Naive thymus-derived CD8-positive, alpha-beta T cell (primary cell): ENCODE results near the gene MYBBP1A. TPM values are rescaled to one million over a fixed set of nuclear protein-coding genes. Genes with fewer than 3 reads are reported as not detected.
"Not testable (repeated sequence)": the region's sequence is repeated elsewhere in the genome, so short reads cannot be mapped to it uniquely, and the experiment has no call there.

Experiments
- ATAC-seq, 2 donors: fragments of 150-1000 bp; cut with Tn5 transposase in 1 of 2; sonication (Bioruptor Pico), chemical (Tn5 transposase) in 1 of 2; 1 replicate in 1 of 2; 2 replicates in 1 of 2; pipeline ENCODE4 v1.10.0; 2021; ENCODE audit warnings: mild to moderate bottlenecking in 2 of 2, moderate library complexity in 2 of 2
- POLR2A ChIA-PET: fragments of 350-600 bp; sonication (Branson Sonifier 250); formaldehyde crosslinking; loops from one replicate; lab custom pipeline; 2021; ENCODE audit warnings: antibody characterized with exemption; lab: Charles Lee
- DNase-seq, 10 donors: peaks; one replicate each; pipeline versions ENCODE4 v3.0.0 to v3.0.0-alpha.2; 2020 to 2022
- H3K27ac Mint-ChIP-seq, 10 donors: one replicate each; pipeline ENCODE4 v1.8.0; 2020 to 2022; ENCODE audit warnings: mild to moderate bottlenecking in 10 of 10, mixed read lengths in 10 of 10, moderate library complexity in 4 of 10, inconsistent platforms in 1 of 10
- H3K27me3 Mint-ChIP-seq, 5 donors: one replicate each; pipeline ENCODE4 v1.8.0; 2021 to 2022; ENCODE audit warnings: mixed read lengths in 5 of 5
- H3K36me3 Mint-ChIP-seq, 3 donors: one replicate each; pipeline ENCODE4 v1.8.0; 2020 to 2022; ENCODE audit warnings: mixed read lengths in 3 of 3, mild to moderate bottlenecking in 2 of 3, inconsistent platforms in 1 of 3
- H3K4me1 Mint-ChIP-seq, 4 donors: one replicate each; pipeline ENCODE4 v1.8.0; 2021 to 2022; ENCODE audit warnings: mixed read lengths in 4 of 4
- H3K4me3 Mint-ChIP-seq, 10 donors: one replicate each; pipeline ENCODE4 v1.8.0; 2020 to 2022; ENCODE audit warnings: mild to moderate bottlenecking in 10 of 10, mixed read lengths in 10 of 10, moderate library complexity in 6 of 10, inconsistent platforms in 1 of 10
- H3K9me3 Mint-ChIP-seq, 9 donors: one replicate each; pipeline ENCODE4 v1.8.0; 2020 to 2022; ENCODE audit warnings: mixed read lengths in 9 of 9, mild to moderate bottlenecking in 3 of 9, inconsistent platforms in 1 of 9, moderate library complexity in 1 of 9
- polyA plus RNA-seq, 3 donors: library from polyadenylated mRNA; unstranded; fragments of 300-500 nt; fragmentation: Illumina TruSeq; gene quantifications; one replicate each; pipeline ENCODE4 v1.2.3, GENCODE V29; 2021
- total RNA-seq, 8 experiments: library from RNA in 2 of 8; stranded (reverse) in 2 of 8; gene quantifications; one replicate each; pipeline ENCODE4 v1.2.3 and lab custom pipeline; 2021 to 2026

The MYBBP1A gene, protein sequence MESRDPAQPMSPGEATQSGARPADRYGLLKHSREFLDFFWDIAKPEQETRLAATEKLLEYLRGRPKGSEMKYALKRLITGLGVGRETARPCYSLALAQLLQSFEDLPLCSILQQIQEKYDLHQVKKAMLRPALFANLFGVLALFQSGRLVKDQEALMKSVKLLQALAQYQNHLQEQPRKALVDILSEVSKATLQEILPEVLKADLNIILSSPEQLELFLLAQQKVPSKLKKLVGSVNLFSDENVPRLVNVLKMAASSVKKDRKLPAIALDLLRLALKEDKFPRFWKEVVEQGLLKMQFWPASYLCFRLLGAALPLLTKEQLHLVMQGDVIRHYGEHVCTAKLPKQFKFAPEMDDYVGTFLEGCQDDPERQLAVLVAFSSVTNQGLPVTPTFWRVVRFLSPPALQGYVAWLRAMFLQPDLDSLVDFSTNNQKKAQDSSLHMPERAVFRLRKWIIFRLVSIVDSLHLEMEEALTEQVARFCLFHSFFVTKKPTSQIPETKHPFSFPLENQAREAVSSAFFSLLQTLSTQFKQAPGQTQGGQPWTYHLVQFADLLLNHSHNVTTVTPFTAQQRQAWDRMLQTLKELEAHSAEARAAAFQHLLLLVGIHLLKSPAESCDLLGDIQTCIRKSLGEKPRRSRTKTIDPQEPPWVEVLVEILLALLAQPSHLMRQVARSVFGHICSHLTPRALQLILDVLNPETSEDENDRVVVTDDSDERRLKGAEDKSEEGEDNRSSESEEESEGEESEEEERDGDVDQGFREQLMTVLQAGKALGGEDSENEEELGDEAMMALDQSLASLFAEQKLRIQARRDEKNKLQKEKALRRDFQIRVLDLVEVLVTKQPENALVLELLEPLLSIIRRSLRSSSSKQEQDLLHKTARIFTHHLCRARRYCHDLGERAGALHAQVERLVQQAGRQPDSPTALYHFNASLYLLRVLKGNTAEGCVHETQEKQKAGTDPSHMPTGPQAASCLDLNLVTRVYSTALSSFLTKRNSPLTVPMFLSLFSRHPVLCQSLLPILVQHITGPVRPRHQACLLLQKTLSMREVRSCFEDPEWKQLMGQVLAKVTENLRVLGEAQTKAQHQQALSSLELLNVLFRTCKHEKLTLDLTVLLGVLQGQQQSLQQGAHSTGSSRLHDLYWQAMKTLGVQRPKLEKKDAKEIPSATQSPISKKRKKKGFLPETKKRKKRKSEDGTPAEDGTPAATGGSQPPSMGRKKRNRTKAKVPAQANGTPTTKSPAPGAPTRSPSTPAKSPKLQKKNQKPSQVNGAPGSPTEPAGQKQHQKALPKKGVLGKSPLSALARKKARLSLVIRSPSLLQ (N-terminal part only)
- total RNA-seq (10 to 100 TPM; 84.4 to 88.6 TPM), polyA plus RNA-seq (10 to 100 TPM; 14.0 to 45.7 (median 28.7) TPM), total RNA-seq (lab: John Stamatoyannopoulos, UW) (91.5 to 447 (median 110) reads per million in 6 experiments)

GRCh38 chr17:4554997-4555799 is at the start of gene MYBBP1A:
Gene MYBBP1A, minus strand, starts transcription at chr17:4555384. Its CDS starts 60 bp downstream, at chr17:4555324.
- Mint-ChIP-seq H3K4me1 (peaks cover 23 to 32% (median 30%) of the 10 kb centered on the region in 4 donors), H3K9me3 (no peaks in the 10 kb centered on the region), H3K27ac (peak within 1 kb of the TSS; percentile 86 to 99 (median 96)), H3K27me3 (peaks cover 0 to 1% (median 0%) of the 10 kb centered on the region in 5 donors), H3K36me3 (peaks cover 0 to 35% (median 5%) of the 10 kb centered on the region in 3 donors), H3K4me3 (peak within 1 kb of the TSS; percentile 85 to 97 (median 96))
- DNase-seq (peak; percentile 91 to 99 (median 94)), ATAC-seq (peak; percentile 94 to 97)
- POLR2A ChIA-PET: interaction anchor here (0.8 to 2.6 kb wide), 12 partner anchors 9 to 412 kb away, joined by 3 to 8 read pairs (median 4); partner anchors contain the start of genes CYB5D2 and SPNS2

DNA sequence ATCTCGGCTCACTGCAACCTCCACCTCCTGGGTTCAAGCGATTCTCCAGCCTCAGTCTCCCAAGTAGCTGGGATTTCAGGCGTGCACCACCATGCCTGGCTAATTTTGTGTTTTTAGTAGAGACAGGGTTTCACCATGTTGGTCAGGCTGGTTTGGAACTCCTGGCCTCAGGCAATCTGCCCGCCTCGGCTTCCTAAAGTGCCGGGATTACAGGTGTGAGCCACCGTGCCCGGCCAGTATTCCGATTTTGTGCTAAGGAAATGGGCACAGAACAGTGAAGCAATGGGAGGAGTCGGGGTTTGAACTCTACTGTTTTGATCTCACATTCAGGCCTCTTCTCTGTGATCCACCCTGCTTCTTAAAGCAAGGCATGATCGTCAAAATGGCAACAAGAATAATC is 49.6 kb upstream of the MYBBP1A start:
- ATAC-seq, H3K4me1 Mint-ChIP-seq, H3K36me3 Mint-ChIP-seq, POLR2A ChIA-PET, H3K27ac Mint-ChIP-seq, H3K4me3 Mint-ChIP-seq, DNase-seq, H3K9me3 Mint-ChIP-seq: not testable (repeated sequence)
- peaks cover 8 to 18% (median 16%) of the 10 kb centered on the region in 5 donors for H3K27me3 Mint-ChIP-seq

- POLR2A ChIA-PET: no interaction called here
- H3K4me1 Mint-ChIP-seq: peaks cover 0 to 6% (median under 1%) of the 10 kb centered on the region in 4 donors
- H3K27ac Mint-ChIP-seq: peak overlapping the region in 1 of 10 donors; percentile 24
- no peak for ATAC-seq
- DNase-seq: no peak
- peaks cover 8 to 19% (median 10%) of the 10 kb centered on the region in 5 donors for H3K27me3 Mint-ChIP-seq
- H3K9me3 Mint-ChIP-seq: no peaks in the 10 kb centered on the region
- no peak overlapping the region for H3K4me3 Mint-ChIP-seq
- no peaks in the 10 kb centered on the region for H3K36me3 Mint-ChIP-seq
Observed at GRCh38 chr17:4604111-4604644, 49.0 kb upstream of the MYBBP1A start.

GRCh38 chr17:4602041-4602440 is 46.9 kb upstream of the MYBBP1A start:
- POLR2A ChIA-PET: no interaction called here
- peaks cover 0 to 18% (median 2%) of the 10 kb centered on the region in 5 donors for H3K27me3 Mint-ChIP-seq

GRCh38 chr17:4601326-4601725 is 46.1 kb upstream of the MYBBP1A start:
- H3K27ac Mint-ChIP-seq: no peak overlapping the region
- no peak for ATAC-seq
- H3K4me3 Mint-ChIP-seq: no peak overlapping the region
- H3K36me3 Mint-ChIP-seq: no peaks in the 10 kb centered on the region
- H3K9me3 Mint-ChIP-seq: no peaks in the 10 kb centered on the region
- POLR2A ChIA-PET: no interaction called here
- no peak for DNase-seq
- no peaks in the 10 kb centered on the region for H3K4me1 Mint-ChIP-seq
- H3K27me3 Mint-ChIP-seq: peaks cover 0 to 20% (median 3%) of the 10 kb centered on the region in 5 donors

More at GRCh38 chr17:4602041-4602440, 46.9 kb upstream of the MYBBP1A start:
- no peaks in the 10 kb centered on the region for H3K36me3 Mint-ChIP-seq
- no peaks in the 10 kb centered on the region for H3K9me3 Mint-ChIP-seq
- no peak for ATAC-seq
- no peak overlapping the region for H3K27ac Mint-ChIP-seq
- no peak for DNase-seq
- H3K4me1 Mint-ChIP-seq: no peaks in the 10 kb centered on the region
- no peak overlapping the region for H3K4me3 Mint-ChIP-seq

DNA sequence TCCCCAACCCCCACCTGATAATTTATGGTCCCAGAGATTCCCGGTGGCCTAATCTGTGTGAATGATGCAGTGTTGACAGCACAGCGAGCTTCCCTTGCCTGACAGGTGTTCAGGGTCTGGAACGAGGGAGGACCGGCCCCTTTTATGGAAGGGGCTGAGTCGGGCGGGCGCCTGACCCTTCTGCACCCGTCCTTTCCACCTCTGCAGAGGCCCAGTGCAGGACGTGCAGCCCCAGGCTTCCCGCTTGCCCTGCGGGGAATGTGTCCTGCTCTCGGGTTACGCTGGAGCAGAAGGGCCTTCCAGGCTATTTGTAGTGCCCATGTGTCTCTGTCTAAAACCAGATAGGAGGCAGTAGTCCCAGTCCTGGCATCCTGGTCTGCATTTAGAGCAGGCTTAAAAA is 45.4 kb upstream of the MYBBP1A start:
- peaks cover 0 to 20% (median 3%) of the 10 kb centered on the region in 5 donors for H3K27me3 Mint-ChIP-seq
- DNase-seq (no peak), ATAC-seq (no peak)
- no peaks in the 10 kb centered on the region for H3K36me3 Mint-ChIP-seq
- H3K9me3 Mint-ChIP-seq: no peaks in the 10 kb centered on the region
- POLR2A ChIA-PET: no interaction called here
- no peaks in the 10 kb centered on the region for H3K4me1 Mint-ChIP-seq
- H3K27ac Mint-ChIP-seq: no peak overlapping the region
- no peak overlapping the region for H3K4me3 Mint-ChIP-seq

GRCh38 chr17:4599505-4600281 is 44.5 kb upstream of the MYBBP1A start:
- POLR2A ChIA-PET: interaction anchor here (0.7 kb wide), 1 partner anchor 178 kb away, joined by 3 read pairs; no protein-coding TSS in a partner anchor
- H3K4me1 Mint-ChIP-seq: peaks cover 0 to 7% (median 4%) of the 10 kb centered on the region in 4 donors
- H3K4me3 Mint-ChIP-seq: no peak overlapping the region
- H3K9me3 Mint-ChIP-seq: no peaks in the 10 kb centered on the region
- no peaks in the 10 kb centered on the region for H3K36me3 Mint-ChIP-seq
- peak overlapping the region in 1 of 10 donors; percentile 49 for H3K27ac Mint-ChIP-seq
- H3K27me3 Mint-ChIP-seq: peaks cover 0 to 20% (median 3%) of the 10 kb centered on the region in 5 donors
- no peak for DNase-seq
- ATAC-seq: no peak

- H3K36me3 Mint-ChIP-seq: no peaks in the 10 kb centered on the region
Observed at GRCh38 chr17:4598776-4599504, 43.8 kb upstream of the MYBBP1A start.

DNA sequence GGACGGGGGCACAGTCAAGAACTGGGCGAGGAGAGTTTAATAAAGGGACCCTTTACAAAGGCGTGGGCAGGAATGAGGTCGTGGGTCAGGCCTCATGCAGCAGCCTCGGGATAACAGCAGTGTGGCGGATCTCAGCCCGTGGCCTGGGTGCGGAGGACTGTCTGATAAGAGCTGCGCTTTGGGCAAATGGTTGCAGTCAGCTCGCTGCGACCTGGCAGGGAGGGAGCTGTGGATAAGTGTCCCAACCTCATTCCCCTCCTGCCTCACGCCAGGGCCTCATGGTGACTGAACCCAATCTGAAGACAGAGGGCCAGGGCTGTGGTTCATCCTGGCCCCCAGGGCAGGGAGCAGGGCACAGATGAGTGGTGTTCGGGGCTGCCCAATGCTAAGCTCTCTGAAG is 42.8 kb upstream of the MYBBP1A start:
- Mint-ChIP-seq H3K9me3 (no peaks in the 10 kb centered on the region), H3K27me3 (peaks cover 0 to 20% (median 3%) of the 10 kb centered on the region in 5 donors), H3K36me3 (no peaks in the 10 kb centered on the region), H3K27ac (peak overlapping the region in 1 of 10 donors; percentile 53), H3K4me3 (no peak overlapping the region), H3K4me1 (peaks cover 0 to 9% (median 5%) of the 10 kb centered on the region in 4 donors)
- ATAC-seq (no peak), DNase-seq (no peak)
- POLR2A ChIA-PET: no interaction called here

More at GRCh38 chr17:4598776-4599504, 43.8 kb upstream of the MYBBP1A start:
- H3K4me3 Mint-ChIP-seq: no peak overlapping the region
- ATAC-seq (no peak), DNase-seq (no peak)
- H3K9me3 Mint-ChIP-seq: no peaks in the 10 kb centered on the region
- no peak overlapping the region for H3K27ac Mint-ChIP-seq
- peaks cover 0 to 20% (median 3%) of the 10 kb centered on the region in 5 donors for H3K27me3 Mint-ChIP-seq
- H3K4me1 Mint-ChIP-seq: peaks cover 0 to 7% (median 4%) of the 10 kb centered on the region in 4 donors
- POLR2A ChIA-PET: interaction anchor here (0.7 kb wide), 1 partner anchor 179 kb away, joined by 3 read pairs; no protein-coding TSS in a partner anchor
